Amniotic epithelial cell (primary cell): Measurements from ENCODE around the gene CDH12.
"Not testable (repeated sequence)": the region's sequence is repeated elsewhere in the genome, so short reads cannot be mapped to it uniquely, and the experiment has no call there.

Experiments used
- DNase-seq: peaks from one replicate; pipeline ENCODE4 v3.0.0-alpha.2; 2010; ENCODE audit warnings: low read depth

The CDH12 gene

DNA sequence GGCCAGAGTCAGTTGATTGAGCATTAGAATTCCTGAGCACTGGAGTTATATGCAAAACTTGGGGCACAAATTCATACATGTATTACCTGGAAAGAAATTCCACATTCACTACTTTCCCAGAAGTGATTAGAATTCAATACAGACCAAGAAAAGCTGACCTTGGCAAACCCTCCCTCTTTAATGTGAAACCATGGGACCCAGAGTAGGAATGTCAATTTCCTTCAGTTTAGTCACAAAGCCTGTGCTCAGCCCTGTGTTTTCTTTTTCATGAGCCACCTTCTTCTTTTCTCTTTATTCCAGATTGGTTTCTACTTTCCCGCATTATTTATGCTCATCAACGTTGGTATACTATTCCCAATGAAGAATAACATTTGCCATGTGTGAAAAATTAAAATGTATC is 420.2 kb downstream of the CDH12 start:
- no peak for DNase-seq

DNA sequence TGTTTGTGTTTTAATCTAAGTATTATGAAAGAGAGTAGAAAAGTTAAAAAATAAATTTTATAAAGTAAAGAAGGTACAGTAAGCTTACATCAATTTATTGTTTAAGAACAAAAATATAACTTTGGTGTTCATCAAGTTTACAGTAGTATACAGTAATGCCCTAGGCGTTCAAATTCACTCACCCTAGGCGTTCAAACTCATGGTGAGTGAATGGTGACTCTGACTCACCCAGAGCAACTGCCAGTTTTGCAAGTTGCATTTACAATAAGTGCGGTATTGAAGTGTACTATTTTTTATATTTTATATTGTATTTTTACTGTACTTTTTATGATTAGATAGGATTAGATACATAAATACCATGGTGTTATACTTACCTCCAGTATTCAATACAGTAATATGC is 421.3 kb downstream of the CDH12 start:
- DNase-seq = no peak

DNA sequence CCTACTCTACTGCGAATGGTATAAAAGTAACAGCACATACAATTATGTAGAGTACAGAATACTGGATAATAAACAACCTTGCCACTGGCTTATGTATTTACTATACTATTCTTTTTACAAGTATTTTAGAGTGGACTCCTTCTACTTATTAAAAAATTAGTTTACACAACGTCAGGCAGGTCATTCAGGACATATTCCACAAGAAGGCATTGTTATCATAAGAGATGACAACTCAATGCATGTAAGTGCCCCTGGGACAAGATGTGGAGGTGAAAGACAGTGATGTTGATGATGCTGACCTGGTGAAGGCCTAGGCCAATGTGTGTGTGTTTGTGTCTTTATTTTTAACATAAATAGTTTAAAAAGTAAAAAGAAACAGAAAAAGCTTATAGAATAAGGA is 421.7 kb downstream of the CDH12 start:
- no peak for DNase-seq

DNA sequence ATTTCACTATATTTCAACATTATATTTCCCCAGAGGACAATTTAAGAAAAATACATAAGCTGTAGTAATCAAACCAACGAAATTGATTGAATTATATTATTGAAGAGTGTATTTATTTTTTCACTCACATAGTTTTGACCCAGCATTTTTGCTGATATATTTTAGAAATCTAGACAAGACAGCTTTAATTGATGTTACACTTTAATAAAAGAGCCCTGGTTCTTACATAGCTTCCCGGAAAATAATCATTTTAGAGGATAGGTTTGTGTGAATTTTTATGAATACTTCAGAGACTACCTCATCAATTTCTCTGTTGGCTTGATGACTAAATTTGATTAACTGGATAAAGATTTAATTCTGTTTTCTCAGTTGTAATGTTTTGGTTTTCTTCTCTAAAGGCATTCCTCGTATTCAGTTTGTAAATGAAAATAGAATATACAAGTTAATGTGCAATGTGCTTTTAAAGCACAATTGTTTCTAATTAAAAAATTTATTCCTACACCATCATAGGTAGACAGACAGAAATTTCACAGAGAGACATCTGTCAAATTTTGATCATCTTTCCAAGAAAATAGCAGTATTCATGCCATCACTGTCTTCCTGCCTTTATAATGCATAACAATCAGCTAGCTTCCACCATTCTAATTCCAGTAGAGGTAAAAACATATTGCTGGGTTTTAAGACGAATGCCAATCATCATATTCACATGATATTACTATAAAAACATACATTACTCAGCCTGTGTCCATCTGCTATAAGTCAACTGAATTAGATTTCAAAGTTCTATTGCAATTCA is 441.4 kb downstream of the CDH12 start:
- no peak for DNase-seq

DNA sequence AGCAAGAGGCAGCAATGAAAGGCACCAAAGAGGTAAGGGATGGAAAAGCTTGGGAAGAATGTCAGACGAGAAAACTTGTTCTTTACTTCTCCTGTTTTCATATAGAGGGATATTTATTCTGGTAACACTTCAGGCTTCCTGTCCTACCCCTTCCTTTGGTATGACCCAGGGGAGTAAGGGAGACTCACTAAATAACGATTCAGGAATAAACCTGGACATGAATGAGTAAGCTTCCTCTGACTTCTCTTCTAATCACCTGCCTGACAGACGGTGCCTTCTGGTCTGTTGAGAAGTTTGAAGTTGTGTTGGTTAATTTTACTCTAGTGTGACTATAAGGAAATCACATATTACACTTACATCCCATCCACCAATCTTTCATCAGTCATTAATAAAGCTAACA is 461.2 kb downstream of the CDH12 start:
- DNase-seq = no peak

DNA sequence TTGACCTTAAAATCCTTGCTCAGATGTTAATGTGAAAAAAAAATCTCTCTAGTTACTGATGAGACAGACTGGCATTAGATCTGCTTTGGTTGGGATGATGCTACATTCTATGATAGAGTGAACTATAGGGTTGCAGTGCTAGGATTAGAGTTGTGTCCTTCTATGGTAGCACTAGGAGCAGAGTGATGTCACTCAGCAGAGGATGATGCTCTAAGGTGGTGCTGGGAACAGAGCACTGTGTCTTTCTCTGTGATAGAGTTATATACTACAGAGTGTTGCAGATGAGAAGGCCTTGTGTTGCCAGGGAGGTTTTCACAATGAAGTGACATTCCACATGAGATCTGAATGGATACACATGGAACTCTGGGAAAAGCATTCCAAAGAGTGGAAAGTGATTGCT is 462.3 kb downstream of the CDH12 start:
- DNase-seq = no peak

DNA sequence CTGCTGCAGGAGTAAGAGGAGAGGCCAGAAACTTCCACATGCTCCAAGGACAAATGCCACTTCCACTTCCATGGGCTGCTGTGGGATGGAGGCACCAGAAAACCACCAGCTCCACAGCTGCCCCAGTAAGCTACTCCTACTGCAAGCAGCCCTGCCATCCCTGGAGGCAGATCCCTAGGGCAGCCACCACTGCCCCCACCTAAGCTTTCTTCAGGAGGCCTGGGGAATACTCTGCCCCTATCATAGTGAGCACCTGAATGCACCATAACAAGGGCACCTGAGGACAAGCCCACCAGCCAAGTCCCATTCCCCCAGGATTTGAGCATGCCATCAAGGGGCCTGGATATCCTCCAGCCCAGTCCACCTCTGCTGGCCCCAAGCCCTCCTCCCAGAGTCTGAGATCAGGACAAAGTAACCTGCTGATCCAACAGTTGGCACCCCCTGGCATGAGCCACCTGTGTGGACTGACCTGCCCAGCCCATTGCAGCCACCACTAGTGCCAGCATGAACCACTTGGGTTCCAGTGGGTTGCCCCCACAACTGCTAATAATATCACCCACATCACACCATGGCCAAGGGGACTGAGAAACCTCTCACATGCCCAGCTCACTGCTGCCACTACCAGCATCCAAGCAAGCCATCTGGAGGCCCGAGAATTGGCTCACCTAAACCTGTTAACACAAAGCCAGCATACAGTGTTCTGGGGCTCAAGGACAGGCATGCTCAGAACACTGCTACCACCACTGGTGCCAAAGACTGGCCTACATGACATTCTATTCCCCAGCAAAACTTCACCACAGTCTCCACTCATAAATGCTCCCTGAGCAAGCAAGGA is 480.1 kb downstream of the CDH12 start:
- DNase-seq = no peak

DNA sequence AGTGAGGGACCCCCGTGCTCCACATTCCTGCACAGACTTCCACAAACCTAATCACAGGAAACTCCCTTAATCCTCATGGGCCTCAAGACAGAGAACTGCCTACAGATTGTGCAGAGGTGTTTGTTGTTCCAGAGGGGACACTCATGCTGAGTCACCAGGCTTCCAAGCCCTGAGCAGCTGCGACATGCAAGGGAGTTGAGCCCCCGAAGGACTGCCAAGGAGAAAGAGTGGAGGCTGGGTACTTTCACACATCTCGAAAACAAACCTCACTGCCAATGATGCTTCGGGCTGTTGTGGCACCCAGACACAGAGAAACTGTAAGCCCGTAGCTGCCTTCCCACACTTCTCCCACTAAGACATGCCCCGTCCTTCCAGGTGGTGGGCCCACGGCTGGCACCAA is 480.8 kb downstream of the CDH12 start:
- DNase-seq = peak; percentile 7

DNA sequence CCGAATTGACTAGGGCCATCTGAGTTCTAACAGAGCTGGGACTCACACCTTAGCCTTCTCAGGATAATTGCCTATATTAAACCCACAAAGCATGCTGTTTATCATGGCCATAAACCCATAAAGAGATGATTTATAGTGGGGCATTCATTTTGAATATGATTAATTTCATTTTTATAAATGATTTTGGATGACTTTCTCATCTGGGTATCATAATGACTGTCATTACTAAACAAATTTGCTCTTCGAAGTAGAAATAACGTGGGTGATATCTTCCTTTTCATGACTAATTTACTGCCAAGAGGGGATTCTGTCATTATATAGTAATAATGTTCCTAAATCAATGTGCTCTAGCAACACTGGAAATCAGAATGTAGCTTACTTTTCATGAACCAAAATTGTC is 498.2 kb downstream of the CDH12 start:
- no peak for DNase-seq

DNA sequence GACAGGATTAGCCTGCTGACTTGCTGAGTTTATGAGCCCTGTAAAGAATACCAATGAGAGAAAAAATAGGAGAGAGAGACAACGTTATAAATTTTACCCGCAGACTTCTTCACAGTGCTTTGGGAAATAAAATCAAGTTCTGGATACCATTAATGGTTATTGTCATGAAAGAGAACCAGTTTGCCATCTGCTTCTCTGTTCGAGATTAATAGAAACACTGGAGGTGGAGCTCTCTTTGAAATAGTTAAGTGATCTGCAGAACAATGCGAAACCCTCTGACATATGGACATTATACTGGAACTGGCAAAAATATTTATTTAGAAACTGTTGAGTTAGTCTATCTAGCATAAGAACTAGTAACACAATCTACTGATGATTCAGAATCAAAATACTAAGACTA is 500.7 kb downstream of the CDH12 start:
- no peak for DNase-seq

DNA sequence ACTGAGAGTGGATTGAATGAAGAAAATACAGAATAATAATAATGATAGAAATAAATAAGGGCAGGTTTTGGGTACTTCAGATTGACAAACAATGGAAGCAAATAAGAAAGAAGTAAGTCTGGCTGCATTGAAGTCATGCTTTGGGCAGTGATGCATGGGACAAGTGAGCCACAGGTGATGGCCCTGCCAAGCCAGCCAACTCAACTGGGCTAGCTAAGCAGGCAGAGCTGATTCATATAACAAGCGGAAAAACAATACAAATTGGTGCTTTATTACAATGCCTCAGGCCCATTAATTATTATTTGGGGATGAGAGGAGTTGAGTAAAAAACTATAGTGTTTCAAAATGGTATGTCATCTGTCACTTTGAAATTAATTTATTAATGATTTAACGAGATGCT is 502.0 kb downstream of the CDH12 start:
- no peak for DNase-seq

DNA sequence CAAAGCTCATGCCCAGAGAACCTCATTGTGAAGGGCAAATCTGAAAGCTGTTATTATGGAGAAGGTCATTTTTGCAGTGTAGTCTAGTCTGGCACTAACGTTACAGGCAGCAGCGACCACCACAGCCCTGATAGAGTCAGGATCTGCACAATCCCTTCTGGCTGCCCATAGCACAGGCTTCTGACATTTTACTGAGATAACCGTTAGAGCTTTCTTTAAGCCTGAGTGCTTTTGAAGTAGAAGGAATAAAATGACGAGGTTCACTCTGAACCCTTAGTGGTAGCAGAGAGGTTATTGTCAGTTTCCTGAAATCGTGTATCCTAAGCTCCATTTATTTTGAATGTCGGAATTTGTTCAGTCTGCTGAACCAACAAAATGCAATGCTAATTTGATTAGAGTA is 505.1 kb downstream of the CDH12 start:
- no peak for DNase-seq

DNA sequence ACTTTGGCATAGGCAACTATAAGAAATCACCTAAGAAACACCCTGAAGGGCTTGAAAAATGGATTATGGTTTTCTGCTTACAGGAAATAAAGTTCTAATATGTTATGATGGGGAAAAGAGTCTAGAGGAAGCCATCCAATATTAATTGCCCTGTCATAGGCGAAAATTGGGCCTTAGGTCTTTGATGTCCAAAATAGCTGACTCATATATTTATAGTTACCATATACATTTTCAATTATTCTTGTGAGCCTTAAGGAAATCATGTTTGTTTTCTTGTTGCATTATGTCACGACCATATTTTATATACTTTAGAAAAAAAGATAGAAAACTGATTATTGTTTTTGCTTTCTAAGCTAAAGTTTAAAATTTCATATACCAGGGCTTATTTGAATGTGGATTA is 509.1 kb downstream of the CDH12 start:
- DNase-seq = no peak

DNA sequence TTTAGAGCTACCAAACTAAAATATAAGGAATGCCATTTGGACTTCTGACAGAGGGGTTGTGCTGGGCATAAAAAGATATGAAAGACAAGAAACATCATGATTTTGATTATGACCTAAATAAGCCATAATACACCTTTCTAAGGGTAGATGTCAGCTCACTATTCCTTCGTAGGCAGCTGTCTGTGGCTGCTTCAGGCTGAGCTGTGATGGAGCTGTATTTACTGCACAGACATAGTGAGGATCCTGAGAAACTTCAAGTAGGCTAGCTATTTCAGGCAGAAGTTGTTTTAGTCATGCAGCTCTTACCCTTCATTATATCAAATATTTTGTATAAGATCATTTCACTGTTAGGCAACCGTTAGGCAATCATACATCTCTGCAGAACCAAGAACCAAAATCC is 511.7 kb downstream of the CDH12 start:
- DNase-seq = no peak

DNA sequence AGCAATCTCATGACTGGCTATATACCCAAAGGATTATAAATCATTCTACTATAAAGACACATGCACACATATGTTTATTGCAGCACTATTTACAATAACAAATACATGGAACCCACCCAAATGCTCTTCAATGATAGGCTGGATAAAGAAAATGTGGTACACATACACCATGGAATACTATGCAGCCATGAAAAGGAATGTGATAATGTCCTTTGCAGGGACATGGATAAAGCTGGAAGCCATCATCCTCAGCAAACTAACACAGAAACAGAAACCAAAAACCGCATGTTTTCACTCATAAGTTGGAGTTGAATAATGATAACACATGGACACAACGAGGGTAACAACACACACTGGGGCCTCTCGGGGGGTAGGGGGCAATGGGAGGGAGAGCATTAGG is 520.2 kb downstream of the CDH12 start:
- not testable (repeated sequence) for DNase-seq

DNA sequence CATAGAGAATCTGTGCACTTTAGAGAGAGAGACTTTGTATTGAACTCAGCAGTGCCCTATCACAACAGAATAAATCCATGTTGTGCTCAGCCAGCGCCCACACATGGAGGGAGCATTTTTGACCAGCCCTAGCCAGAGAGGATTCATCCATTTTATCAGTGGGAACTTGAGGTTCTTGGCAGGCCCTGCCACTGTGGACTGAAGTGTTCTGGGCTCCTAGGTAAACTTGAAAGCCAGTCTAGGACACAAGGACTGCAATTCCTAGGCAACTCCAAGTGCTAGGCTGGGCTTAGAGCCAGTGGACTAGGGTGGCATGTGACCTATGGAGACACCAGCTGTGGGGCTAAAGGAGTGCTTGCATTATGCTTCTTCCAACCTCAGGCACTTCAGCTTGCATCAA is 523.5 kb downstream of the CDH12 start:
- no peak for DNase-seq

DNA sequence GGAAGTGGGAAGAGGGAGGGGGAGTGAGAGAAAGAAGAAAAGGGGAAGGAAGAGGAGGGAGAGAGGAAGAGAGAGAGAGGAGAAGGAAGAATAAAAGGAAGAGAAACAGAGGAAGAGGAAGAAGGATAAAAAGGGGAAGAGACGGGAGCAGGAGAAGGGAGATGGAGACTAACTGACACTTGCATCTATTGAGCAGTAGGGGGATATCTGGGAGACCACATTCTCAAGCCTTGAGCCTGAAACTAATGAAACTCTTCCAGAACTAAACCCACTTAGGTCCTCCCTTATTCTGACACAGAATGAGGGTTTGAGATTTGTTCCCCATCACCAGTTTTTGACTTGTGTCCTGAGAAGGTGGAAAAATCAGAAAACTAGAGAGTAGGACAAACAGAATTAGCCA is 533.3 kb downstream of the CDH12 start:
- DNase-seq = no peak

DNA sequence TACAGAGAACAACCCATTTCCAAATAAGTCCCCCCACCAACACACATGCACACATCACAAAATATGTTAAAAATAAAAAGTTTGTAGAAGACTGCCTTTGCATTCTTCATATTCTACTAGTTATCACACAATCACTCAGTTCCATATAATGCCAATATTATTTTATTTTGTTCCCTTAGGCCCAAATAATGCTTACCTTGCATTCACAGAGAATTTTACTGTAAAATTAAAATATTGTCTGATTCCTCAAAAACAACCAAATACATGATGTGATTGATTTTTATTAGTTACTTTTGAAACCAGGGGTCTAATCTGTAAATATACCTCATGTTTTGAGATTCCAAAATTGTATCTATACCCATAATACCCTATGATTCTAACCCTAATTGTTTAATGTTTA is 536.9 kb downstream of the CDH12 start:
- no peak for DNase-seq

DNA sequence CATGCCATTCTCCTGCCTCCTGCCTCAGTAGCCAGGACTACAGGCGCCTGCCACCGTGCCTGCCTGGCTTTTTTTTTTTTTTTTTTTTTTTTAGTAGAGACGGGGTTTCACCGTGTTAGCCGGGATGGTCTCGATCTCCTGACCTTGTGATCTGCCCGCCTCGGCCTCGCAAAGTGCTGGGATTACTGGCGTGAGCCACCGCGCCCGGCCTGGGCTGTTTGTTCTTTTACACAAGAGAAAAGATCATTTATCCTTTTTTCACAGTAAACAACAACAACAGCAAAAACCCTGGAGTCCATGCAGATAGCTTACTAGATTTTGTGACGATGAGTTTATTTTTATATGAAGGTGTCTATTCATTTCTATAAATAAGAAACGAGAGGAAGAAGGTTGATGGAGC is 538.1 kb downstream of the CDH12 start:
- not testable (repeated sequence) for DNase-seq

DNA sequence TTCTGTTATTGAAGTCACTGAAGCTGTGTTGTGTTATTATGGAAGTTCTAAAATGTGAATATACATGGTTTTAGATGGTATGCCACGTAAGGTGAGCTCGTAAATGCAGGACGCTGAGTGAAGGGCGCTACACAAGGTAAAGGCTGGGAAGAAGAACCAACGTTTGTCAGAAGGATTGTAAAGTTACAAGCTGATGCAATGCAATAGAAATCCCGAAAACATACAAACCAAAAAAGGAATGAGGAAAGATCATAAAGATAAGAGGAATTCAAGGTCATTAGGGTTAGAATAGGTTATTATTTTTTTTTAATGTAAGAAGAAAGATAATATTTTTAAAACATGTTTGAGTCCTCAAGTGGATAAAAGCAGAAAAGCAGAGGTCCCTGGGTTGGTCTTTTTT is 538.6 kb downstream of the CDH12 start:
- DNase-seq = no peak

DNA sequence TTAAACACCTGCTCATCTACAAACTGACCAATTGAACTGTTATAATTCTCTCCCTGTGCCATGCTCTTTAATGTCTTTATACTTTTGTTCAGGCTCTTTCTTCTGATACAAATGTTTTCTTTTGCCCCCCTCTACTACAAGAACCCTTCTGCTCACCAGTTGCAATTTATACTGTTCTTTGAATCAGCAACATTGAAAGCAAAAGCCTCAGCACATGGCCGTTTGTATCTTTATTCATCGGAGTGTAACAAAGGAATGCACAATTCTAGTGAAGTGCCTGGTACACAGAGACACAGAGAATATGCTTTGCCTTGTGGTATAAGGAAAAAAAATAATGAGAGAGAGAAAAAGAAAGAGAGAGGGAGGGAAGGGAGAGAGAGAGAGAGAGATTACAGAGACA is 547.1 kb downstream of the CDH12 start:
- DNase-seq = no peak

DNA sequence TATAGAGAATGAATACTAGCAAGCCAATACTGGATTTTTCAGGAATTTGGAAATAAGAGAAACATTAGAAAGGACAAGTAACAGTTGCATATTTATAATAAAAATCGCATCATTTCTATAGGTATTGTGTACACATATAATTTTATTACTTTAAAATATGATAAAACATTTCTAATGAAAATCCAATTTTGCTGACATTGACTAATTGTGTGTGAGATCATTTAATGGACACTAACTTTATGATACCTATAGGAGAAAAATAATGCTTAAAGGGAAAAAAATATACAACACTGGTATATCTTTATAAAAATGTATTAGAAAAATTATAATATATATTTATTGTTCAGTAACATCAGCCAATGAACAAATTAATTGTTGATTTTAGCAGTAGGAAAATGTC is 557.3 kb downstream of the CDH12 start:
- DNase-seq = no peak

DNA sequence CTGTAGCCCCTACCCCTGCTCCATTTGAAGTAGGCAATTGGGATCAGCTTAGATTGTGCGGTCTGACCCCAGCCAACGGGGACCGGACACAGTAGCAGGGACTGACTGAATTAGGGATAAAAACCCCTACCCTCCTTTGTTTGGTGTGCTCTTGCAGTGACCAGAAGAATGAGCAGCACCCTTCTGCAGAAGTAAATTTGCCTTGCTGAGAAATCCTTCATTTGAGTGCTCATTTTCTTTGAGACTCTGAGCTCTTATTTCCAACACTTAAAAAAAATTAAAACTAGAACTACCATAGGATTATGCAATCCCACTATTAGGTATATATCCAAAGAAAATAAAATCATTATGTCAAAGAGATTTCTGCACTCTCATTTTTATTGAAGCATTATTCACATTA is 560.0 kb downstream of the CDH12 start:
- DNase-seq = no peak

DNA sequence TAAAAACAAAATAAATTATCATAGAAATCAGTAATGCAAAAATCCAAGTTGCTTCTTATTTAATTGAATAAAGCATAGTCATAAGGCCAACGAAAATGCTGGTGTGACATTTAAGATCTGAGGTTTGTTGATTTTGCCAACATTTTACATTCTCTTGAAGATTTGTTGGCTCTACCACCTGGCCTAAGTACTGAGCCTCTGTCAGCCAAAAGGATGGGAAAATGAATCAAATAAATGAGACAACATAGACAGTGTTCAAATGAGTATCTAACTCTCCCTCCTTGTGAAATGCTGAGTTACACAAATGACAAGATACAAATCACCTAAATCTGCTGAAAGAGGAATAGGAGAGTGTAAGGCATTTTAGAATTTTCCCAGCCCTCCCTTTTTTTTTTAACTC is 575.0 kb downstream of the CDH12 start:
- no peak for DNase-seq
